T-helper 1 cell treated with Interleukin-12 subunit alpha and Interleukin-12 subunit beta and Interleukin-4 antibody, amounts not matched to agents 30 μg/mL and 1 μg/mL, for 36 hours (primary cell): Measurements from ENCODE around the gene VSTM2B.
"Not testable (repeated sequence)": the region's sequence is repeated elsewhere in the genome, so short reads cannot be mapped to it uniquely, and the experiment has no call there.

Experiments
- H3K27ac Mint-ChIP-seq: one replicate; pipeline ENCODE4 v1.8.0; 2021; ENCODE audit warnings: mild to moderate bottlenecking, mixed read lengths
- H3K27me3 Mint-ChIP-seq: one replicate; pipeline ENCODE4 v1.8.0; 2021; ENCODE audit warnings: low read depth, mixed read lengths
- H3K36me3 Mint-ChIP-seq: one replicate; pipeline ENCODE4 v1.8.0; 2021; ENCODE audit warnings: low read depth, mixed read lengths
- H3K4me1 Mint-ChIP-seq: one replicate; pipeline ENCODE4 v1.8.0; 2021; ENCODE audit warnings: low read depth, mixed read lengths
- H3K4me3 Mint-ChIP-seq: one replicate; pipeline ENCODE4 v1.8.0; 2021; ENCODE audit warnings: mild to moderate bottlenecking, moderate library complexity, mixed read lengths
- H3K9me3 Mint-ChIP-seq: one replicate; pipeline ENCODE4 v1.8.0; 2021; ENCODE audit warnings: mixed read lengths

VSTM2B gene

GRCh38 chr19:29538146-29538545, 12.4 kb downstream of the VSTM2B start:
- Mint-ChIP-seq H3K4me3 (no peak overlapping the region), H3K27me3 (peaks cover 8% of the 10 kb centered on the region), H3K9me3 (no peaks in the 10 kb centered on the region), H3K27ac (no peak overlapping the region), H3K4me1 (peaks cover 2% of the 10 kb centered on the region), H3K36me3 (no peaks in the 10 kb centered on the region)

- H3K9me3 Mint-ChIP-seq, result no peaks in the 10 kb centered on the region
- no peak overlapping the region for H3K4me3 Mint-ChIP-seq
- H3K27ac Mint-ChIP-seq, result no peak overlapping the region
- H3K4me1 Mint-ChIP-seq, result peaks cover 2% of the 10 kb centered on the region
- peaks cover 8% of the 10 kb centered on the region for H3K27me3 Mint-ChIP-seq
- no peaks in the 10 kb centered on the region for H3K36me3 Mint-ChIP-seq
Measured at GRCh38 chr19:29538651-29539050, 12.9 kb downstream of the VSTM2B start.

GRCh38 chr19:29539131-29539530, 13.3 kb downstream of the VSTM2B start:
- Mint-ChIP-seq H3K27ac (no peak overlapping the region), H3K27me3 (peaks cover 8% of the 10 kb centered on the region), H3K9me3 (no peaks in the 10 kb centered on the region), H3K4me3 (no peak overlapping the region), H3K36me3 (no peaks in the 10 kb centered on the region), H3K4me1 (peaks cover 2% of the 10 kb centered on the region)

DNA sequence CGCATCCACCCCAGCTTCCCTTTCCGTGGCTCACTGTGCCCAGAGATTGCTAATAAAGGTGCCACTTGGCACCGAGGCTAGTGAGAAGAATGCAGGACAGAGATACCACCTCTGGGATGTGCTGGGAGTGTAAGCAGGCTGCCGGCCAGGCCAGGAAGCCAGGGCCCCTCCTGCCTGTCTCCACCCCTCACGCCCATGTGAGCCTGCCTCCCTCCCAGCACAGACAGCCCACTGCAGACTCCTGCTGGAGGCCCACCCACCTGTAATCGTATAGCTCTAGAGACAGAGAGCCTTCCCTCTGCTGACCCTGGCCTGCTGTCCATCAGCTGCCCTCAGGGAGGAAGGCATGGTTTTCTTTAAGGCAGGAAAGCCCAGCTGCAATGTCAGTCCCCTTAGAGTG, 13.9 kb downstream of the VSTM2B start:
- no peak overlapping the region for H3K4me3 Mint-ChIP-seq
- no peaks in the 10 kb centered on the region for H3K36me3 Mint-ChIP-seq
- H3K27ac Mint-ChIP-seq, result no peak overlapping the region
- no peaks in the 10 kb centered on the region for H3K9me3 Mint-ChIP-seq
- peaks cover 8% of the 10 kb centered on the region for H3K27me3 Mint-ChIP-seq
- peaks cover 2% of the 10 kb centered on the region for H3K4me1 Mint-ChIP-seq

DNA sequence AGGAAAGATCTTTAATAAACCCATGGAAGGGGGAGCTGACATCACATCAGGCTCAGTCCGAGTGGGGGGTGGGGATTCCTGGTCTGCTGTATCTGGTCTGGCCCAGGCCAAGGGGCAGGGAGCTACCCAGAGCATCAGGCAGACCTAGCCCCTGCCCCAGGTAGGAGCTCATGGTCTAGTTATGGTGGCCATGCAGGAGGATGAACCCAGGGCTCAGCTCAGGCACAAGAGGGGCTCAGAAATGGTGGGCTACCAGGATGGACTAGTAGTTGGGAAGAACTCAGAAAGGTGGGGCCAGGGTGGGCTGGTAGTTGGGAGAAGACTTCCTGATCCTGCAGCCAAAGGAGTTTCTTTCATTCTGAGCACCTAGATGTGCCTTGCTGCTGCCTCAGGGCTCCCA, 14.3 kb downstream of the VSTM2B start:
- peaks cover 2% of the 10 kb centered on the region for H3K4me1 Mint-ChIP-seq
- no peaks in the 10 kb centered on the region for H3K9me3 Mint-ChIP-seq
- no peaks in the 10 kb centered on the region for H3K36me3 Mint-ChIP-seq
- no peak overlapping the region for H3K4me3 Mint-ChIP-seq
- H3K27me3 Mint-ChIP-seq, result peaks cover 8% of the 10 kb centered on the region
- no peak overlapping the region for H3K27ac Mint-ChIP-seq

DNA sequence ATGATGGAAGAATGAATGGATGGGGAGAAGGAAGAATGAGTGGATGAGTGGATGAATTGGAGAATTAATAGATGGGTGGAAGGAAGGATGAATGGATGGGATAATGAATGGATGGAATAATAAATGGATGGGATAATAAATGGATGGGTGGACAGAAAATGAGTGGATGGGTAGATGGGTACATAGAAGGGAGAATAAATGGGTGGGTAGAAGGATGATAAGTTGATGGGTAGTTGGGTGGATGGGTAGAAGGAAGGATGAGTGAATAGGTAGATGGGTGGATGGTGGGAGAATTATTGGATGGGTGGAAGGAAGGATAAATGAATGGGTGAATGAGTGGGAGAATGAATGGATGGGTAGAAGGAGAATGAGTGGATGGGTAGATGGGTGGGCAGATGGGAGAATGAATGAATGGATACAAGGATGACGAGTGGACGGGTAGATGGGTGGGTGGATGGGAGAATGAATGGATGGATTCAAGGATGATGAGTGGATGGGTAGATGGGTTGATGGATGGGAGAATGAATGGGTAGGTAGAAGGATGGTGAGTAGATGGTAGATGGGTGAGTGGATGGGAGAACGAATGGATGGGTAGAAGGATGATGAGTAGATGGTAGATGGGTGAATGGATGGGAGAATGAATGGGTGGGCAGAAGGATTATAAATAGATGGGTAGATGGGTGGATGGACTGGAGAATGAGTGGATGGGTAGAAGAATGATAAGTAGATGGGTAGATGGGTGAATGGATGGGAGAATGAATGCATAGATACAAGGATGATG, 15.9 kb downstream of the VSTM2B start:
- Mint-ChIP-seq H3K36me3 (no peaks in the 10 kb centered on the region), H3K4me3 (no peak overlapping the region), H3K27ac (no peak overlapping the region), H3K9me3 (no peaks in the 10 kb centered on the region), H3K27me3 (peaks cover 4% of the 10 kb centered on the region), H3K4me1 (peaks cover 2% of the 10 kb centered on the region)

GRCh38 chr19:29542327-29542726, 16.5 kb downstream of the VSTM2B start:
- no peaks in the 10 kb centered on the region for H3K9me3 Mint-ChIP-seq
- H3K4me3 Mint-ChIP-seq, result no peak overlapping the region
- H3K27ac Mint-ChIP-seq, result no peak overlapping the region
- peaks cover 2% of the 10 kb centered on the region for H3K4me1 Mint-ChIP-seq
- H3K27me3 Mint-ChIP-seq, result peaks cover 6% of the 10 kb centered on the region
- H3K36me3 Mint-ChIP-seq, result no peaks in the 10 kb centered on the region

- H3K9me3 Mint-ChIP-seq, result no peaks in the 10 kb centered on the region
Measured at GRCh38 chr19:29542776-29543175, 17.0 kb downstream of the VSTM2B start.

GRCh38 chr19:29543381-29543780, 17.6 kb downstream of the VSTM2B start:
- Mint-ChIP-seq H3K27me3 (peaks cover 8% of the 10 kb centered on the region), H3K4me3 (no peak overlapping the region), H3K36me3 (no peaks in the 10 kb centered on the region), H3K4me1 (peaks cover 1% of the 10 kb centered on the region), H3K27ac (no peak overlapping the region), H3K9me3 (no peaks in the 10 kb centered on the region)

More at GRCh38 chr19:29542776-29543175, 17.0 kb downstream of the VSTM2B start:
- H3K4me1 Mint-ChIP-seq, result peaks cover 2% of the 10 kb centered on the region
- H3K27ac Mint-ChIP-seq, result no peak overlapping the region
- H3K27me3 Mint-ChIP-seq, result peaks cover 10% of the 10 kb centered on the region
- H3K36me3 Mint-ChIP-seq, result no peaks in the 10 kb centered on the region
- no peak overlapping the region for H3K4me3 Mint-ChIP-seq

DNA sequence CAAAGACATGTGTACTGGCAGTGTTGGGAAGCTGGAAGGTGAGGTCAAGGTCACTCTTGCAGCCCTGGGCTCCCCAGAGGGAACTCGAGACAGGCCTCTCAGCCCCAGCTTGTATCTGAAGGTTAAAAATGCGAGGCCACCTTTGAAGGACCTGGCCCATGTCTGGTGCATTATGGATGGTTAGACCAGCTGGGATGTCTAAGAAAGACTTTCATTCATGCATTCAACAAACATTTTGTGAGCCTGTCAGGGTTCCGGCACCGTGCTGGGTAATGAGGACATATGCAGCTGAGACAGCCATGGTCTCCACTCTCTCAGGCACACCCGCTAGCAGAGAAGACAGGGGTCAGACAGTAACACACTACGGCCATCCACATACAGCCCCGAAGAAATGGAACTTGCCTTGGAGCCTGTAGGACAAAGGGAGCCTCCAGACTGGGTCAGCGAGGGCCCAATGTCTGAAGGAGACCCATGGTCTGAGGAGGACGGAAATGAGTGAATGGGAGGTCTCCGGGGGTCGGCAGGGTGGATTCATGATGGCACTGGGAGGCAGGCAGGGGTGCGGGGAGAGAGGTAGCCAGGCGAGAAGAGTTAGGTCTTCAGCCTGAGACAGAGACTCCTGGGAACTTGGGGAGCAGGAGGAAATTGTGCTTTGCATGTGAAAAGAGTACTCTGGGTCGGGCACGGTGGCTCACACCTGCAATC, 19.0 kb downstream of the VSTM2B start:
- Mint-ChIP-seq H3K4me1 (no peaks in the 10 kb centered on the region), H3K36me3 (no peaks in the 10 kb centered on the region), H3K4me3 (no peak overlapping the region), H3K9me3 (no peaks in the 10 kb centered on the region), H3K27ac (no peak overlapping the region), H3K27me3 (peaks cover 6% of the 10 kb centered on the region)

DNA sequence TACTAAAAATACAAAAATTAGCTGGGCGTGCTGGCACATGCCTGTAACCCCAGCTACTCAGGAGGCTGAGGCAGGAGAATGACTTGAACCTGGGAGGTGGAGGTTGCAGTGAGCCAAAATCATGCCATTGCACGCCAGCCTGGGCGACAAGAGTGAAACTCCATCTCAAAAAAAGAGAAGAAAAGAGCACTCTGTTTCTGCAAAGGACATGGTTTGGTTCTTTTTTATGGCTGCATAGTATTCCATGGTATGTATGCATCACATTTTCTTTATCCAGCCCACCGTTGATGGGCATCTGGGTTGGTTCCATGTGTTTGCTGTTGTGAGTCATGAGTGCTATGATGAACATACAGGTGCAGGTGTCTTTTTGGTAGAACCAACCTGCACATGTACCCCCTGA, 19.7 kb downstream of the VSTM2B start:
- not testable (repeated sequence) for H3K27ac Mint-ChIP-seq, H3K4me3 Mint-ChIP-seq, H3K36me3 Mint-ChIP-seq, H3K9me3 Mint-ChIP-seq, H3K4me1 Mint-ChIP-seq, H3K27me3 Mint-ChIP-seq

GRCh38 chr19:29545866-29546582, 20.2 kb downstream of the VSTM2B start:
- Mint-ChIP-seq H3K4me1 (no peaks in the 10 kb centered on the region), H3K36me3 (no peaks in the 10 kb centered on the region), H3K9me3 (no peaks in the 10 kb centered on the region), H3K27me3 (peaks cover 6% of the 10 kb centered on the region), H3K4me3 (no peak overlapping the region), H3K27ac (no peak overlapping the region)

- Mint-ChIP-seq H3K36me3 (no peaks in the 10 kb centered on the region), H3K27ac (no peak overlapping the region), H3K9me3 (no peaks in the 10 kb centered on the region), H3K4me1 (no peaks in the 10 kb centered on the region), H3K27me3 (peaks cover 6% of the 10 kb centered on the region), H3K4me3 (no peak overlapping the region)
Measured at GRCh38 chr19:29546583-29547190, 20.9 kb downstream of the VSTM2B start.

DNA sequence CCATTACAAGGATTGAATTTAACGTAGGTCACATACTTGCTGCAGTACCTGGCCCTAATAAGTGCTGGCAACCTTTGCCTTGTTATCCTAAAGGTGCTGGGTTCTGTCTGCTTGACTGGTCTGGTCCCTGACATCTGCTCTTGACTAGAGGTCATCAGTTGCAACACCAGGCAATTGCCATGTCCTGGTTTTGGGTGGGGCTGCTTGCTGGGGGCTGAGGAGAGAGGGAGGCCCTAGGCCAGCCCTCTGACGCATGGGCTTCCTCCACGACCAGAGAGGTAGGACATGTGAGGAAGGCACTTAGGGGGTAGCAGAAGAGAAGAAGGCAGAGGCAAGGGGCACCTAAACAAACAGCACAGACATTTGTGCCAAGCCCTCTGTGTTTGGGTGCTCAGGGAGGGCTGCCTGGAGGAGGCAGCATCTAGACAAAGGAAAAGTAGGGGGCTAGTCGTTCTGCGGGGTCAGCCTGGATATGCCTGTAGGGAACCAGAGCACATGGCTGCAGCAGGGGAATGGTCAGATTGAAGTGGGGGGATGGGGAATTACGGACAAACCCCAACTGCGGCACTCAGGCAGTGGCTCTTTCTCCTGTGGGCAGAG, 21.7 kb downstream of the VSTM2B start:
- Mint-ChIP-seq H3K4me1 (no peaks in the 10 kb centered on the region), H3K27me3 (peaks cover 6% of the 10 kb centered on the region), H3K9me3 (no peaks in the 10 kb centered on the region), H3K4me3 (no peak overlapping the region), H3K27ac (no peak overlapping the region), H3K36me3 (no peaks in the 10 kb centered on the region)
